NCI-H1436 treated with DMSO at 0.1 percent for 48 hours (cell line): ENCODE data around the gene OGG1.
"Not testable (repeated sequence)": the region's sequence is repeated elsewhere in the genome, so short reads cannot be mapped to it uniquely, and the experiment has no call there.

Source experiments
- DNase-seq: peaks from one replicate; lab custom pipeline; 2025; lab: John Stamatoyannopoulos, UW

The OGG1 gene

GRCh38 chr3:9765865-9766264 is 16.1 kb downstream of the OGG1 start:
- DNase-seq = no peak

- DNase-seq = no peak
Measured at GRCh38 chr3:9767418-9767817, 17.7 kb downstream of the OGG1 start.

- DNase-seq = no peak
Measured at GRCh38 chr3:9768141-9768775, 18.5 kb downstream of the OGG1 start.

GRCh38 chr3:9769012-9769411 is 19.3 kb downstream of the OGG1 start:
- DNase-seq = no peak

- no peak for DNase-seq
Measured at GRCh38 chr3:9769426-9770275, 19.9 kb downstream of the OGG1 start, which contains the start of gene CAMK1. TSS of gene CAMK1 (minus strand) at chr3:9769947. CDS start at chr3:9767749, 2,198 bp downstream.

- DNase-seq = no peak
Measured at GRCh38 chr3:9770276-9770812, 20.6 kb downstream of the OGG1 start.

- DNase-seq = not testable (repeated sequence)
Measured at GRCh38 chr3:9771007-9771406, 21.3 kb downstream of the OGG1 start.

- no peak for DNase-seq
Measured at GRCh38 chr3:9776896-9777693, 27.3 kb downstream of the OGG1 start.

- no peak for DNase-seq
Measured at GRCh38 chr3:9777694-9778021, 27.9 kb downstream of the OGG1 start.

GRCh38 chr3:9778143-9779074 is 28.7 kb downstream of the OGG1 start:
- DNase-seq = no peak

- DNase-seq = no peak
Measured at GRCh38 chr3:9779075-9779593, 29.4 kb downstream of the OGG1 start.

GRCh38 chr3:9779721-9780457 is 30.1 kb downstream of the OGG1 start:
- DNase-seq = no peak

GRCh38 chr3:9780458-9780812 is 30.7 kb downstream of the OGG1 start:
- DNase-seq = no peak

- DNase-seq = no peak
Measured at GRCh38 chr3:9780910-9781309, 31.2 kb downstream of the OGG1 start.

GRCh38 chr3:9781551-9781950 is 31.8 kb downstream of the OGG1 start:
- no peak for DNase-seq

- DNase-seq = no peak
Measured at GRCh38 chr3:9781978-9782603, 32.3 kb downstream of the OGG1 start.

- no peak for DNase-seq
Measured at GRCh38 chr3:9782770-9783169, 33.0 kb downstream of the OGG1 start.

GRCh38 chr3:9783954-9784353 is 34.2 kb downstream of the OGG1 start:
- no peak for DNase-seq

GRCh38 chr3:9784965-9785364 is 35.2 kb downstream of the OGG1 start:
- DNase-seq = no peak

- no peak for DNase-seq
Measured at GRCh38 chr3:9785602-9786001, 35.9 kb downstream of the OGG1 start.
